MG63 (cell line): Measurements from ENCODE around the gene SLAMF7. TPM values are rescaled to one million over a fixed set of nuclear protein-coding genes. Genes with fewer than 3 reads are reported as not detected.

Source experiments
- DNase-seq: peaks from one replicate; pipeline ENCODE4 v3.0.0-alpha.2; 2020
- H3K27me3 ChIP-seq: fragments of 250-450 bp; sonication (Bioruptor Pico); 2 replicates; pipeline ENCODE4 v1.5.1; 2020; ENCODE audit warnings: mild to moderate bottlenecking, moderate library complexity
- H3K36me3 ChIP-seq: fragments of 250-450 bp; sonication (Bioruptor Pico); 2 replicates; pipeline ENCODE4 v1.5.1; 2020; ENCODE audit warnings: mild to moderate bottlenecking, moderate library complexity
- H3K4me3 ChIP-seq: fragments of 250-450 bp; sonication (Bioruptor Pico); 2 replicates; pipeline ENCODE4 v1.5.1; 2020; ENCODE audit warnings: mild to moderate bottlenecking, moderate library complexity
- H3K9me3 ChIP-seq: fragments of 250-450 bp; sonication (Bioruptor Pico); 2 replicates; pipeline ENCODE4 v1.5.1; 2020; ENCODE audit warnings: mild to moderate bottlenecking, moderate library complexity
- total RNA-seq: library from RNA; depleted of rRNA; stranded (reverse); fragments of >200 nt; shearing (Covaris generic); gene quantifications from 2 replicates; pipeline ENCODE4 v1.2.3, GENCODE V29; 2014; ENCODE audit warnings: low replicate concordance

SLAMF7 gene
- total RNA-seq, 1 experiment from 2014 or later = not detected

DNA sequence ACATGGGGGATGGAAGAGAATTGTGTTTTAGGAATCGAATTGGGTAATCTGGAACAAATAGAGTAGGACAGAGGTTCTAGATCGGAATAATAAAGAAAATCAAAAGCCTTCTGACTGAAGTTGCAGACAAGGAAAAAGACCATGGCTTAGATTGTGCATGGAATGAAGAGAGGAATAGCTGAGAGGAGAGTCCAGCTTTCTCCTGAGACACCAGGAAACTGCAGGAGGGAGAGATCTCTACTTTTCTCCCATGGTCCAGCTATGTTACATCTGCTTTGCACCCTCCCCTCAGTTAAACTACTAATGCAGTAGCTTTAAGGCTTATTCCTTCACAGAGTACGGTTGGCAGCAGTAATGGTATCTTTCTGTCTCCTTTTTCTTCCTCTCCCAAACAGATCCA, 13.4 kb downstream of the SLAMF7 start:
- no peak overlapping the region for H3K4me3 ChIP-seq
- H3K36me3 ChIP-seq = no peaks in the 10 kb centered on the region
- no peak for DNase-seq
- no peaks in the 10 kb centered on the region; the same call in 1 of the 2 replicates for H3K9me3 ChIP-seq
- H3K27me3 ChIP-seq = peaks cover 5% of the 10 kb centered on the region; the same call in 1 of the 2 replicates

DNA sequence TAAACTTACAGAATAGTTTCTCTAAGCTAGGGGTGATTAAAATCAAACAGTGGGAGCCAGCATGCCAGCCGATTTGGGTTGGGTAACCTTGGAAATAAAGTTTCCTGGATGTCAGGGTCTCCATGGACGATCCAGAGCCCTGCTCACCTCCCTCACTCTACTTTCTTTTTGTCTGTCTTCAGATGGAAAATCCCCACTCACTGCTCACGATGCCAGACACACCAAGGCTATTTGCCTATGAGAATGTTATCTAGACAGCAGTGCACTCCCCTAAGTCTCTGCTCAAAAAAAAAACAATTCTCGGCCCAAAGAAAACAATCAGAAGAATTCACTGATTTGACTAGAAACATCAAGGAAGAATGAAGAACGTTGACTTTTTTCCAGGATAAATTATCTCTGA, 13.9 kb downstream of the SLAMF7 start:
- no peak overlapping the region for H3K4me3 ChIP-seq
- H3K36me3 ChIP-seq = no peaks in the 10 kb centered on the region
- no peak for DNase-seq
- H3K27me3 ChIP-seq = peaks cover 5% of the 10 kb centered on the region; the same call in 1 of the 2 replicates
- H3K9me3 ChIP-seq = no peaks in the 10 kb centered on the region; the same call in 1 of the 2 replicates

DNA sequence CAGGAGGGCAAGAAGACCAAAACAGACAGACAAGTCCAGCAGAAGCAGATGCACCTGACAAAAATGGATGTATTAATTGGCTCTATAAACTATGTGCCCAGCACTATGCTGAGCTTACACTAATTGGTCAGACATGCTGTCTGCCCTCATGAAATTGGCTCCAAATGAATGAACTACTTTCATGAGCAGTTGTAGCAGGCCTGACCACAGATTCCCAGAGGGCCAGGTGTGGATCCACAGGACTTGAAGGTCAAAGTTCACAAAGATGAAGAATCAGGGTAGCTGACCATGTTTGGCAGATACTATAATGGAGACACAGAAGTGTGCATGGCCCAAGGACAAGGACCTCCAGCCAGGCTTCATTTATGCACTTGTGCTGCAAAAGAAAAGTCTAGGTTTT, 14.5 kb downstream of the SLAMF7 start:
- no peaks in the 10 kb centered on the region; the same call in 1 of the 2 replicates for H3K9me3 ChIP-seq

DNA sequence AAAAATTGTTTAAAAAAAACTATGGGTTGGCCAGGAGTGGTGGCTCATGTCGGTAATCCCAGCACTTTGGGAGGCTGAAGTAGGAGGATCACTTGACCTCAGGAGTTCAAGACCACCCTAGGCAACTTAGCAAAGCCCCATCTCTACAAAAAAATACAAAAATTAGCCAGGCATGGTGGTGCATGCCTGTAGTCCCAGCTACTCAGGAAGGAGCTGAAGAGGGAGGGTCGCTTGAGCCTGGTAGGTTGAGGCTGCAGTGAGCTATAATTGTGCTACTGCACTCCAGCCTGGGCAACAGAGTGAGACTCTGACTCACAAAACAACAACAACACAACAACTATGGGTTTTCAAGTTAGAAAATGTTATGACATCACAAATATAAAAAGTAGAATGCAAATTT, 16.4 kb downstream of the SLAMF7 start:
- no peaks in the 10 kb centered on the region; the same call in 1 of the 2 replicates for H3K9me3 ChIP-seq
- no peak overlapping the region for H3K4me3 ChIP-seq
- H3K27me3 ChIP-seq = peaks cover 5% of the 10 kb centered on the region; the same call in 1 of the 2 replicates
- H3K36me3 ChIP-seq = no peaks in the 10 kb centered on the region
- DNase-seq = no peak

More for the DNA sequence above, 14.5 kb downstream of the SLAMF7 start:
- Histone ChIP-seq H3K36me3 (no peaks in the 10 kb centered on the region), H3K4me3 (no peak overlapping the region), H3K27me3 (peaks cover 5% of the 10 kb centered on the region; the same call in 1 of the 2 replicates)
- no peak for DNase-seq

DNA sequence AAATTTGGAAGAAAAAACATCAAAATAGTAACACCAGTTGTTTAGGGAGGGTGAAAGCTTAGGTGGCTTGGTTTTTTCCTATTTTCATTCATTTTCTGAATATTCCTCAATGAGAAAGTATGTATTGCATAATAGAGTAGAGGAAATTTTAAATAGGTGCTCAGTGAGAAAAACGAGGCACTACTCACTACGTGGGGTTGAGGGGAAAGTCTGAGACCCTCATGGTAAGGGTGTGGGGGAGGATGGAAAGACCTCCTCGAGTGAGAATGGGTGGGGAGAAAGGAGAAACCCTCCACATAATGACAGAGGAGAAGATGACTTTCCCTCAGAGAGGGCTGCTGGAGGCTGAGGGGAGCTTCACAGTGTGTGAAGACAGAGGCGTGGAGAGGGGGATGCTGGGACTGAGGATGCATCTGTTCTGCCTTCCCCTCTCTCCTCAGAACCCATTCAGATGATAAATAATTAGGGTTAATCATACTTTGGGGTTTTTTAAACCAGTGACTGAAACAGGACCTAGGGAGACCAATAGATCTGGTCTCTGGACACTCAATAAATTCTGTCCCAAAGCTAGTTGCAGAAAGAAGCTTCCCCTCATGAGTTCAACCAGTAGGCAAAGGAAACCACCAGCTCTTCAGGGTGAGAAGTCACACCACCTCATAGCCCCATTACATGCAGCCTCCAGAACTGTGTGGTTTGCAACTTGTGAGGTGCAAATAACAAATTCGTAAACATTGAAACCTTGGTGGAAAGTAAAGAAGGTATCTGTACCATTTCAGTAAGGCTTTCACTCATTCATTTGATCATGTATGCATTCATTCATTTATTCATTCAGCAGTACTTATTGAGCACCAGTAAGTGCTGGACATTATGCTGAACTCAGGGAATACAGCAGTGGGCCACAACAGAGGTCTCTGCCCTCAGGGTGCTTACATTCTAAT, 17.1 kb downstream of the SLAMF7 start:
- Histone ChIP-seq H3K36me3 (no peaks in the 10 kb centered on the region), H3K9me3 (no peaks in the 10 kb centered on the region; the same call in 1 of the 2 replicates), H3K4me3 (no peak overlapping the region), H3K27me3 (peaks cover 5% of the 10 kb centered on the region; the same call in 1 of the 2 replicates)
- DNase-seq = no peak

GRCh38 chr1:160756849-160757201, 17.8 kb downstream of the SLAMF7 start:
- peaks cover 5% of the 10 kb centered on the region; the same call in 1 of the 2 replicates for H3K27me3 ChIP-seq
- H3K9me3 ChIP-seq = no peaks in the 10 kb centered on the region; the same call in 1 of the 2 replicates
- no peak for DNase-seq
- no peak overlapping the region for H3K4me3 ChIP-seq
- no peaks in the 10 kb centered on the region for H3K36me3 ChIP-seq

GRCh38 chr1:160758521-160758920, 19.5 kb downstream of the SLAMF7 start:
- H3K9me3 ChIP-seq = no peaks in the 10 kb centered on the region; the same call in 1 of the 2 replicates
- DNase-seq = no peak
- no peaks in the 10 kb centered on the region for H3K27me3 ChIP-seq
- H3K36me3 ChIP-seq = no peaks in the 10 kb centered on the region
- H3K4me3 ChIP-seq = no peak overlapping the region

- H3K4me3 ChIP-seq = no peak overlapping the region
- H3K27me3 ChIP-seq = no peaks in the 10 kb centered on the region
- DNase-seq = no peak
- no peaks in the 10 kb centered on the region for H3K36me3 ChIP-seq
- H3K9me3 ChIP-seq = no peaks in the 10 kb centered on the region; the same call in 1 of the 2 replicates
Measured at GRCh38 chr1:160759740-160760139, 20.7 kb downstream of the SLAMF7 start.

DNA sequence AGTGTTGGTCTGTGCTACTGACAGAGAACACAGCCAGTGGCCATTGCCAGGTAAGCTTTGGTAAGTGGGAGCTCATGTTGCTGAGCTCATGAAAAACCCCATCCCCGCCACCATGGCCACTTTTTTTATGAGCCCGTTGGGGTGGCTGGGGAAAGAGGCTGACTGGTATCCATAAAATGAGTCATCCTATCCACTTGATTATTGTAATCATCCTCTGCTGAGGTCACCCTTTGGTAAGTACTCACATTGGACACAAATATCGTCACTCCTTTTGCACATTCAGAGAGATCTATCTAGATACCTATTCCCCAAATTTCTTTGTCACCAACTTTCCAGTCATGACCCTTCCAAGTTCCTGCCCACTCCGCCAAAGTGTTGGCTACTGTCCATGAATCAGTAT, 22.0 kb downstream of the SLAMF7 start:
- H3K9me3 ChIP-seq = no peaks in the 10 kb centered on the region; the same call in 1 of the 2 replicates
- no peak for DNase-seq
- no peak overlapping the region for H3K4me3 ChIP-seq
- H3K27me3 ChIP-seq = no peaks in the 10 kb centered on the region
- H3K36me3 ChIP-seq = no peaks in the 10 kb centered on the region

- peak; percentile 26 for DNase-seq
- Histone ChIP-seq H3K27me3 (no peaks in the 10 kb centered on the region), H3K9me3 (no peaks in the 10 kb centered on the region; the same call in 1 of the 2 replicates), H3K4me3 (no peak overlapping the region), H3K36me3 (no peaks in the 10 kb centered on the region)
Measured at GRCh38 chr1:160761886-160762285, 22.8 kb downstream of the SLAMF7 start.

DNA sequence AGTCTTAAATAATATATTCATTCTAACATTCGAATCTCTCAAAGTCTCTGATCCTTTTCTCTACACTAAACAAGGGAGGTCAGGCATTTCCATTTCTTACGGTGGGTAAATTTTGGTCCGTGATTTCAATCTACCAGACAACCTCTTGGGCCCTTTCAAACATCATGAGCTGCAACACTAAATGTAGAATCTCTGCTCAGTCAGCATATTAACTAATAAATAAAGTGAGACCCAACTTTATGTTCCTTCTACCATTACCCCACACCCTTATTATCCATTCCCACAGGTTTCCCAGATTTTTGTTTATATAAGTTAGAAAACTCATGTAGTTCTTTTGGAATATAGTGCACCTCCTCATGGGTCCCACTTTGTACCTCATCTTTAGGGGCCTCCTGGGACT, 24.9 kb downstream of the SLAMF7 start:
- no peaks in the 10 kb centered on the region for H3K36me3 ChIP-seq
- DNase-seq = no peak
- H3K27me3 ChIP-seq = no peaks in the 10 kb centered on the region
- H3K4me3 ChIP-seq = no peak overlapping the region
- no peaks in the 10 kb centered on the region for H3K9me3 ChIP-seq

- no peaks in the 10 kb centered on the region; the same call in 1 of the 2 replicates for H3K27me3 ChIP-seq
- no peak for DNase-seq
- H3K36me3 ChIP-seq = no peaks in the 10 kb centered on the region
- H3K9me3 ChIP-seq = no peaks in the 10 kb centered on the region
- H3K4me3 ChIP-seq = no peak overlapping the region
Measured at GRCh38 chr1:160767395-160768294, 28.6 kb downstream of the SLAMF7 start.

GRCh38 chr1:160768295-160768657, 29.2 kb downstream of the SLAMF7 start:
- Histone ChIP-seq H3K27me3 (no peaks in the 10 kb centered on the region; the same call in 1 of the 2 replicates), H3K9me3 (no peaks in the 10 kb centered on the region), H3K36me3 (no peaks in the 10 kb centered on the region), H3K4me3 (no peak overlapping the region)
- DNase-seq = no peak

DNA sequence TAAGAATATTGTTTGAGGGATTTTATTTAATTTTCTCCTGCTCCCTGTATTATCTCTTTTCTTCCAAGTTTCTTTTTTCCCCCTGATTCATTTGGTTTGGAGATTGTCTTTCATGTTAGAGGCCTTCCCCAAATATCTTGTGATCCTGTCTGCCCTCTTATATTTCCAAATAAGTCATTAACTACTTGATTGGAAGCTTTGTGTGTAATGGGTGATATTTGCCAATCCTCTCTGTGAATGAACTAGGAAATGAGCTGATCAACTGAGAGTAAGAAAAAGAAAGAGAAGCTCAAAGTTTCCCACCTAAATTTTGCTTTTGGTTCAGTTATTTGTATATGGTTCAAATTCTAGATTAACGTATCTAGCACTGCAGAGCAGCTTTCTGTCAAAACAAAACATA, 33.3 kb downstream of the SLAMF7 start:
- no peaks in the 10 kb centered on the region; the same call in 1 of the 2 replicates for H3K27me3 ChIP-seq
- DNase-seq = no peak
- H3K9me3 ChIP-seq = no peaks in the 10 kb centered on the region
- no peak overlapping the region for H3K4me3 ChIP-seq
- H3K36me3 ChIP-seq = no peaks in the 10 kb centered on the region

- Histone ChIP-seq H3K9me3 (no peaks in the 10 kb centered on the region), H3K36me3 (no peaks in the 10 kb centered on the region), H3K4me3 (no peak overlapping the region), H3K27me3 (no peaks in the 10 kb centered on the region; the same call in 1 of the 2 replicates)
- DNase-seq = no peak
Measured at GRCh38 chr1:160773093-160773492, 34.0 kb downstream of the SLAMF7 start.

DNA sequence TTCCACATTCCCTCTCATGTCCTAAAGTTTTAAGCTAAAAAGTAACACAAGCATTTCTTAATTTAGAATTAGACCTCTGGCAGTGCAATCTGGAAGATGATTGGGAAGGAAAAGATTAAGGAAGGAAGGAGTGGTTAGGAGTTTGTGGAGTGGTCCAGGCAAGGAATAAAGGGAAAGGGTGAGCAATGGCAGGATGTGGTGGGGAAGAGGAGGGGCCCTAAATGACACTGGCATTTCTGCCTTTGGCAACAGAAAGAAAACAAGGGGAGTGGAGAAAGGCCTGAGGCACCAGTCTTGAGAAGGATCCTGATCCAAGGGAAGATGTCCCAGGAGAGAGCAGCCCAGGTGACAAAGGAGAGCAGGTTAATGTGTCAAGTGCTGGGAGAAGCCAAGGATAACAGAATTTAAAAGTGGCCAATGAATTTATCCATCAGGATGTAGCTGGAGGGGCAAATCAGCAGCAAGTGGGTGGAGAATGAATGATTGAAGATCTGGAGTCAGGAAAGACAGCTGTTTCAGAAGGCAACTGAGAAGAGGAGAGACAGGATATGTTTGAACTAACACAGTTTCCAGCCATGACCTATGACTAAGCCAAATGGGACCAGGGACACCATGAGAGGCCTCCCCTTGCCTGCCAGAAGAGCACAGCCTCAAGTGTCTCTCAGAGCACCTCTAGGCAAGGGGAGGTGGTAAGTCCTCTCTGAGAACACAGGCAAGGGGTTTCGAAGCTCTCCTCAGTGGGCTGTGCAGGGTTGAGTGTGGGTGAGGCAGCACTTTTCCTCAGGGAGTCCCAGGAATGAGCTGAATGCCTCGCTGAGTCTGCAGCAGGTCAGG, 36.1 kb downstream of the SLAMF7 start:
- no peaks in the 10 kb centered on the region for H3K9me3 ChIP-seq
- H3K27me3 ChIP-seq = no peaks in the 10 kb centered on the region; the same call in 1 of the 2 replicates
- H3K4me3 ChIP-seq = no peak overlapping the region
- no peaks in the 10 kb centered on the region for H3K36me3 ChIP-seq
- no peak for DNase-seq
